NCI-H2081 treated with DMSO at 0.1 percent for 48 hours (cell line): ENCODE data around the gene EIF5B.
"Not testable (repeated sequence)": the region's sequence is repeated elsewhere in the genome, so short reads cannot be mapped to it uniquely, and the experiment has no call there.

Source experiments
- DNase-seq: peaks from one replicate; lab custom pipeline; 2025; lab: John Stamatoyannopoulos, UW

Gene EIF5B

GRCh38 chr2:99337113-99338028, at the start of gene EIF5B:
EIF5B (plus strand) TSS chr2:99337389; CDS start chr2:99337555, 166 bp downstream.
- DNase-seq: peak; percentile 71

- DNase-seq: no peak
Observed at GRCh38 chr2:99297994-99298393, 39.2 kb upstream of the EIF5B start.

GRCh38 chr2:99299580-99299979, 37.6 kb upstream of the EIF5B start:
- DNase-seq: no peak

GRCh38 chr2:99301097-99301496, 36.1 kb upstream of the EIF5B start, which contains the start of gene LYG1:
LYG1 (minus strand) TSS chr2:99301197; CDS start chr2:99295670, 5,527 bp downstream.
- not testable (repeated sequence) for DNase-seq

- DNase-seq: no peak
Observed at GRCh38 chr2:99317161-99317872, 19.9 kb upstream of the EIF5B start.

GRCh38 chr2:99317873-99318200, 19.4 kb upstream of the EIF5B start:
- not testable (repeated sequence) for DNase-seq

- no peak for DNase-seq
Observed at GRCh38 chr2:99325384-99325783, 11.8 kb upstream of the EIF5B start.

GRCh38 chr2:99335911-99336803, 1.0 kb upstream of the EIF5B start, which contains the start of gene TXNDC9:
TXNDC9 (minus strand) TSS chr2:99336333; CDS start chr2:99333210, 3,123 bp downstream.
- peak; percentile 97 for DNase-seq

GRCh38 chr2:99336804-99337112, 431 bp upstream of the EIF5B start:
- DNase-seq: no peak

GRCh38 chr2:99338029-99338585, 918 bp downstream of the EIF5B start:
- no peak for DNase-seq

GRCh38 chr2:99340669-99341236, 3.6 kb downstream of the EIF5B start:
- no peak for DNase-seq

GRCh38 chr2:99342536-99342935, 5.3 kb downstream of the EIF5B start:
- no peak for DNase-seq

- not testable (repeated sequence) for DNase-seq
Observed at GRCh38 chr2:99345446-99345845, 8.3 kb downstream of the EIF5B start.

- DNase-seq: no peak
Observed at GRCh38 chr2:99346218-99346617, 9.0 kb downstream of the EIF5B start.

- no peak for DNase-seq
Observed at GRCh38 chr2:99348173-99348572, 11.0 kb downstream of the EIF5B start.

- no peak for DNase-seq
Observed at GRCh38 chr2:99350194-99350593, 13.0 kb downstream of the EIF5B start.

- no peak for DNase-seq
Observed at GRCh38 chr2:99354070-99354469, 16.9 kb downstream of the EIF5B start.

- DNase-seq: not testable (repeated sequence)
Observed at GRCh38 chr2:99354825-99355224, 17.6 kb downstream of the EIF5B start.

GRCh38 chr2:99356853-99357252, 19.7 kb downstream of the EIF5B start:
- DNase-seq: no peak

- DNase-seq: no peak
Observed at GRCh38 chr2:99365661-99366060, 28.5 kb downstream of the EIF5B start.

- DNase-seq: not testable (repeated sequence)
Observed at GRCh38 chr2:99368854-99369253, 31.7 kb downstream of the EIF5B start.
